DMS79 treated with DMSO at 0.1 percent for 48 hours (cell line): ENCODE data around the gene DYSF.
A peak's percentile ranks its signal among the peaks of the same experiment; 100 is the strongest.

Experiments used
- DNase-seq: peaks from one replicate; lab custom pipeline; 2025; lab: John Stamatoyannopoulos, UW

Gene DYSF

DNA sequence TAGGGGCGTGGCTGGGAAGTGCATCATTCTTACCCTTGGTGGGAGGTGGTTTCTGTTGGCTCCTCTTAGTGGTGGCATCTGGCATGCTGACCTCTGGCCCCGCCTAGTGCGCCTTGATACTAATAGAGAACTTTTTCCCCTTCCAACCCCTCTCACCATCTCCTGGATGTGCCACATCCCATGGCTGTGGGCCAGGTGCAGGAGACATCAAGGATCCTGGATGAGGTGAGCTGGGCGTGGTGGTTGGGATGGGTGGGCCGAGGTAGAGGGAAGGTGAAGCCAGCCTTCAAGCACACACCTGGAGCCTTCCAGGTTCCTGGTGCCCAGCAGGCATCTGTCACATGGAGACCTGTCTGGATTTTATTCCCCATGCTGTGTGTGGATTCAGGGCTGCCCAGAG is 149.2 kb downstream of the DYSF start:
- DNase-seq, result no peak

DNA sequence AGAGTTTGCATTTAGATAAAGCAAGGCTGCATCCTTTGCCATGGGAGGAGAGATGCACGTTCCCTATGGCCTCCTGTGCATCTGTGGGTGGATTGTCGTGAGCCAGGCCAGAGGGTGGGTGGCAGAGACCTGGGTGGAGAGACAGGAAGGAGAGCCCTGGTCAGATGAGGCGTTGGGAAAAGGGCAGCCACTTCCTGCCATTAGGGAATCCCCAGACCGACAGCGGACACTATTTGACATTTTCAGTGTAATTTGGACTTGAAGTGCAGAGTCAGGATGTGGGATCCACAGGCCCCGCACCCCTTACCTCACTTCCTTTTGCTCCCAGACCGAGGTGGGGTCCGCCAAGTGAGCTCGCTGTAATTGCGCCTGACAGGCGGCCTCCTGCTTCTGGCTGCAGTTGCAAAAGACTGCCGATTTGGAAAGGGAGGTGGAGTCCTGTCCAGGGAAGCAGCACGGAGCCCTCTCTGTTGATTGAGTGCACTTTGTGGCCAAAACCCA is 150.0 kb downstream of the DYSF start:
- no peak for DNase-seq

DNA sequence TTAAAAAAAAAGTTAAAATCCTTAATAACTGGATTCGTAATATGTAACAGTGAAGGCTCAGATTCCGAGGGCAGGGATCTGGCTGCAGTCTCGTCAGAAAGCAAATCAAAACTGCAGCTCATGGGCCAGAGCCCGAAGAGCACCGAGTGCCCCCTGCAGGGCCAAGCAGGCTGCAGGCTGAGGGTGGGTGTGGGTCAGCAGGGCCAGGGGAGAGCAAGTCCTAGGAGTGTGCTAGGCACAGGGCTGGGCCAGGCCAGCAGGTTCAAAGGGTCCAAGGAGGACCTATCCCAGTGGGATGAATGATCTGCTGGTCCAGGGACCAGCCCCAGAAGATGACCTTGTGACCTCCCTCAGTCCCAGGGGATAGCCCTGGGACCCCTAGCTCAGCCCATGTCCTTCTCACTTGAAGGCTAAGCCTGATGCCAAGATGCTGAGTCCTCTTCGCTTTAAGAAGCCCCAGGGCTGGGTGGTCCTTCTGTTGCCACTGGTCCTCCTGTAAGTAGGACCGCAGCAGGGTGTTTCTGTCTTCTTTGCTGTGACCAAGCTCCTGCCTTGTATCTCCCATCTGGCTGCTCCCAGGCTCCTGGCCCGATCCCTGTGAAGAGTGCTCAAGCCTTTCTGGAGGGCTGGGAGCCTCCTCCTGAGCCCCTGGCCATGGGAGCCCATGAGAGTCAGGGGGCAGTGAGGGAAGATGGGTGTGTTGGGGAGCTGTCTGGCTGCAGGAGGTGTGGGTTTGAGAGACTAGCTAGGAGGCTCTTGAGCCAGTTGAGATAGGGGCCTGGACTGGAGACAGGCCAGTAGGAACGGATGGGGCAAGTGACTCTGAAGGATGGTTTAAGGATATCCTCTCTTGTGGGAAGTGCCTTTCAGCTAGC is 150.7 kb downstream of the DYSF start:
- no peak for DNase-seq

DNA sequence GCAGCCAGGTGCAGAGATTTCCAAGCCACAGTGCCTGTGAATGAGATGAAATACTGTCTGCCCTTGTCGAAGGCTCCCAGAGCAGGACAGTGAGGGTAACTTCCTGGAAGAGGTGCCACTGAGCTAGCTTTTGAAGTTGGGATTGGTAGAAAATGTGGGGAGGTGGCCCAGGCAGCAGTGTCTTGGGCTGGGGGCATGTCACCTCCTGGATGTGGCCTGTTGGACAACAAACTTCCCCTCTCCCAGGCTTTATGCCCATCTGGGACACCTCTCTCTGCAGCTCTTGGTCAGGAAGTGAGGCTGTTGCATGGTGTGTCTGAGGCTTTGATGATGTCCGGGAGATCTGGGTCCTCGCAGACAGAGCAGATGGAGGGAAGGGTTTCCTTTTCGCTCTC is 151.4 kb downstream of the DYSF start:
- DNase-seq, result no peak

DNA sequence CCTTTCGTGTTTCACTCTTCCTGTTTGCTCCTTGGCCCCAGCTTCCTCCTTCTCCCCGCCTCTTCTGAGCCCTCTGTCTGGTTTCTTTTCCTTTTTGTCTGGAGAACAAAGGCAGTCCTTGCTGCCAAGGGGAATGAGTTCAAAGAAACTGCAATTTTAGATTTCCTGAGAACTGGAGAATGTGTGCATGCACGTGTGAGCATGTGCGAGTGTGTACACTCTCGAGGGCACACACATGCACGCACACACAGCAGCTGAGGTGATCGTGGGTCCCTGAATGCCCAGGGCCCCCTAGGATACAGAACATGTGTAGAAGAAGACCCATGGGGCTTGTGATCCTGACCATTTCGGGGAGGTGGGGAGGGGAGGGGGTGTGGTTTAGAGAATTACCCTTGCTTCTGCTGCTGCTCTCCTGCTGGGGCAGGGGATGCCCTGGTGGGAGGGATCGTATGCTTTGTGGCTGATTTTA is 151.8 kb downstream of the DYSF start:
- DNase-seq, result no peak

DNA sequence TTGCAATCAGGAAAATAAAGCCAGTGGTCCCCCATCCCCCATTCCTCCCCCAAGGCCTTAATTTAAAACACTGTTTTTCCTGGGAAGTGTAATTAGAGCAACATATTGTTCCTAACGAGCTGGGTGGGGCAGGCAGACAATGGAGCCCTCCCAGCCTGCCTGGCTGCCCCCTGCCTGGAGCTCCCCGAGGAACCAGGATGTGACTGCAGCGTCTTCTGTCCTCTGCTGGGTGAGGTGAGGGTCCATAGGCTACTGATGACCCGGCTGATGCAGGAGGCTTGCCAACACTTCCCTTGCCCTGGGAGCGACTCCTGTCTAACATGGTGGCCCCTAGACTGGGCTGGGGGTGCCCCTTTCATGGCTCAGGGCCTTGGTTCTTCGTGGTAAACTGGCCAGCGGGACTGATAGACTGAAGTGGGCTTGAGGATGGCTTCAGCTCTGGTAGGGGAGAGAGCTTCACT is 152.4 kb downstream of the DYSF start:
- DNase-seq, result no peak

DNA sequence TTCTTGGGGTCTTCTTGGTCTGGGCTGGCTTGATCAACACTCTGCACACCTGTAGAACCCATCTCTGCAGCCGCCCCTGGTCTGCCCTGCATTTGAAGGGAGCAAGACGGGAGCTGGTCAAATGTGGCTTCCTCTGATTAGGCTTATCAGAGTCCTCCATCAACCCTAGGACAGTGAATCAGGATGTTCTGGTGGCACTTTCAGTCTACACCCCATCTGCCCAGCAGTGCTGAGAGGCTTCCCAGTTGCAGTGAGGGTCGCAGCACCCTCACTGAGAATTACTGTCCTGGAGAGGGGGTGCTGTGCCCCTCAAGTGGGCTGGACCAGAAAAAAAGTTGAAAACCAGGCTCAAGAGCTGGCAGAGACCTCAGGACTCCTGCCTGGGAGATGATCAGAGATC is 152.9 kb downstream of the DYSF start:
- DNase-seq, result no peak

DNA sequence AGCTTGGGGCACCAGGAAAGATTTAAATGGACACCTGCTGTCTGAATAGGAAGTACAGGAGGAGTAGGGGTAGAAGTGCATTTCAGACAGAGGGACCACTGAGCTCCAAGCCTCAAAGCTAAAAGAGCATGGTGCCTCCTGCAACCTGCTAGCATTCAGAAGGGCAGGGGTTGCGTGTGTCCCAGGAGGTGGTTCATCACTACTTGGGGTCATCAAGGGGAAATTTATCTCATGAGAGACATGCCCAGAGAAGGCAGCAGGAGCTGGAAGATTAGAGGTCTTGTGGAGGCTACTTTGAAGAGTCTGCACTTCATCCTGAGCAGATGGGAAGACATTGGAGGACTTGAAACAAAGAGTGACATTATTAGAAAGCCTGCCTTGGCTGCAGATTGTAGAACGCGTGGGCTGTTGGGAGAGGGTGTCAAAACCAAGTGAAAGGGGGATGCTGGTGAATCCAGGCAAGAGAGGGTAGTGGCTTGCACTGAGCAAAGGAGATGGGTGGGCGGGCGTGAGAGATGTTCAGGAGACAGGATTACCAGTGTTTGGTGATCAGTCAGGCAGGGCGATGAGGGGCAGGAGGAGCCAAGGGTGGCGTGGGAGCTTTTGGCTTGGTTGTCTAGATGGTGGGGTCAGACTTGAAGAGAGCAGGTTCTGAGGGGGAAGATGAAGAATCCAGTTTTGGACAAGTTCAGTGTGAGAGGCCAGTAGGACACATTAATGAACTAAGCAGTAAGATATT is 154.0 kb downstream of the DYSF start:
- DNase-seq, result no peak

DNA sequence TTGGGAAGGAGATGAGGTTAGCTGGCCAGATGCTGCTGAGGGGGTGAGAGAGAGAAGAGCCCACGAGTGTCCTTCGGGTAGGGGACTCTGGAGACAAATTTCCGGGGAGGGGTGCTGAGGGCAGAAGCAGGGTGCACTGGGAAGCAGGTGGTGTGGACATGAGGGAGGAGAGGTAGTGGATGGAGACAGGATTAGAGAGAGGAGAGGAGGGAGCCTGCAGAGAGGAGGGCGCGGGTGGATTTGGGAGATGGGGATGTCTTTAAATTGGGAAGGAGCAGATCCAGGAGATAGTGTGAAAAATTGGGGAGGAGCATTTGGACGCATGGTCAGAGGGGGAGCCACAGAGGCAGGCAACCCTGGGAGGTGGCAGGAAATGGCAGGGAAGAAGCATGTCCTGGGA is 154.7 kb downstream of the DYSF start:
- no peak for DNase-seq

DNA sequence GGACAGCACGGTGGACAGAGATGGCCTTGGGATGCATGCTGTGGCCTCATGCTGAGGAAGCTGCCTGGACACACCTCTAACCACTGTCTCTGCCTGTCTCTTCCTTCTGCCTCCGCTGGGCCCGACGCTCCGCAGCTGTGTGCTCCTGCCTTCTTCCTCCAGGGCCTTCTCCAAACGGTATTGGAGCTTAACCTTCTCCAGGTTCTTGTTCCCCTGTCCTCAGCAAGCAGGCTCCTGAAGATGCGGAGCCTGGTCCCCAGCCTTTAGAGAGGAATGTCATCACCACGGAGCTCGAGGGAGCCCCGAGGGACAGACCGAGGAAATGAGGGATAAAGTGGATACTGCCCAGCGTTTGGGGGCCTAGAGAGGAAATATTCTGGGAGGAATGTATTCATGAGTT is 155.1 kb downstream of the DYSF start:
- DNase-seq, result no peak

DNA sequence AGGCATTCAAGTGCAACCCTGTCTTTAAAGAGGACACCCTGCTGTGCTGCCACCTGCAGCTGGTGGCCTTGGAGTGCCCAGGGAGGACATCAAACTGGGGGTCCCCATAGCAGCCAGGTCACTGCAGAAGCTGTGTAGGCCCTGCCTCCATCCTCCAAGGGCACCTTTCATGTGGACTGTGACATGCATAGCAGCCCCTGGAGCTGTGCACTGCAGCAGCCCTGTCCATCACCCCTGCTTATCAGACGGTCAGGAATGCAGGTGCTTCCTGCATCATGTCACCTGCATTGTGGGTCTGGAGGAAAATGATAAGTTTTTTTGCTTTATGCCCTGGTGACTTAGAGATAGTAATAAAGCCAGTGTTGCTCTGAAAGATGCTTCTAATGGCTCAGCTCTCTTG is 155.7 kb downstream of the DYSF start:
- peak; percentile 35 for DNase-seq

DNA sequence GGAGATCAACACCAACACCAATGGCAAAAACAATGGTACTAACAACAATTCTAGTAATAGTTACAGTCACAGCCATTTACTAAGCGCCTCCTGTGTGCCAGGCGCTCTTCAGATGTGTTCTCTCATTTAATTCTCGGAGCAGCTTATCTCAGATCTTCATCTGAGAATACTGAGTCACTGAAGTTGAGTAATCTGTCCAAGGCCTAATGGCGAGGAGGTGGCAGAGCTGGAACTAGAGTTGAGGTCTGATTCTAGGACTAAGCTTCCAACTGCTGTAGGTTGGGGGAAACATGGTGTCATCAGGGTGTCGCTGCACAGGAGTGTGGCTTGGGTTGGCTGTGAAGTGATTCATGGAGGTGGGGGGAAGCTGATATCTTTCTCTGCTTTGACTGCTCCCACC is 156.1 kb downstream of the DYSF start:
- DNase-seq, result no peak

DNA sequence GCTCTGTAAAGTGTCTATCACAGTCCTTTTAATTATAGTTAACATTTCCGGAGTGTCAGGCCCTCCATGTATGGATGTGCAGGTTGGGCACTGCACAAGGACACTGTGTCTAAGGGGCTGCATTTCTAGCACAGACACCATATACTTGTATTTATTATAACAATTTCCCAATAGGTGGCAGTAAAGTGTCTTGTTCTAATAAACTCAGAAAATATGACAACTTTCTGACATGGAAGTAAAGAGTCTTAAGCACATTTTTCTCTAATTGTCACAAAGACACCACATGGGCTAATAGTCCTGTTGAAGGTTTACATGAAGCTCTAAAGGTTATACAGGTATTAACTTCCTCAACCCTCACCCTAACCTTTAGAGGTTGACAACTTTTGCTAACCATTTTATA is 156.6 kb downstream of the DYSF start:
- peak; percentile 27 for DNase-seq

DNA sequence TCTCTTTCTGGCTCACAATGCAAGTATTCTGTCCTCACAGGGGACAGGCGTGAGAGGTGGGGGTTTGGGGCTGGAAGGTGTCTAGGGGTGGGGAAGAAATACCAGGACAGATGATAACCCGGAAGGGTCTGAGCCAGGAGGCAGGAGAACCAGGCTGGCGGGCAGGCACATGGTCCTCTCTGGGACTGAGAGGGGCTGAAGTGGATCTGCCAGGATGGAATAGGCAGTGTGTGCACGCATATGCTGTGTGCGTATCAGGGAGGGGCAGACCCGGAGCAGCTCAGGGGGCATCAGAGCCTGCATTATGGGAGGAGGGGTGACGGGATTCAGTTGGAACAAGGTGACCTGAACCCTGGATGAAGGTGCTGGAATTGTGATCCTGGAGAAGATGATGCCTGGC is 157.3 kb downstream of the DYSF start:
- DNase-seq, result no peak

DNA sequence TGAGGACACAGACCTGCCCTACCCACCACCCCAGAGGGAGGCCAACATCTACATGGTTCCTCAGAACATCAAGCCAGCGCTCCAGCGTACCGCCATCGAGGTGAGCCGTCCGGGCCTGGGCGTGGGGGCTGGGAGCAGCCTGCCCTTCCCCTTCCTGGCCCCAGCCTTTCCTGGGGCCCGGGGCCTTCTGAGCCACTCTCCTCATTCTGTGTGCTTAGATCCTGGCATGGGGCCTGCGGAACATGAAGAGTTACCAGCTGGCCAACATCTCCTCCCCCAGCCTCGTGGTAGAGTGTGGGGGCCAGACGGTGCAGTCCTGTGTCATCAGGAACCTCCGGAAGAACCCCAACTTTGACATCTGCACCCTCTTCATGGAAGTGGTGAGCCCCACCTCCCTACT is 157.9 kb downstream of the DYSF start:
- no peak for DNase-seq

DNA sequence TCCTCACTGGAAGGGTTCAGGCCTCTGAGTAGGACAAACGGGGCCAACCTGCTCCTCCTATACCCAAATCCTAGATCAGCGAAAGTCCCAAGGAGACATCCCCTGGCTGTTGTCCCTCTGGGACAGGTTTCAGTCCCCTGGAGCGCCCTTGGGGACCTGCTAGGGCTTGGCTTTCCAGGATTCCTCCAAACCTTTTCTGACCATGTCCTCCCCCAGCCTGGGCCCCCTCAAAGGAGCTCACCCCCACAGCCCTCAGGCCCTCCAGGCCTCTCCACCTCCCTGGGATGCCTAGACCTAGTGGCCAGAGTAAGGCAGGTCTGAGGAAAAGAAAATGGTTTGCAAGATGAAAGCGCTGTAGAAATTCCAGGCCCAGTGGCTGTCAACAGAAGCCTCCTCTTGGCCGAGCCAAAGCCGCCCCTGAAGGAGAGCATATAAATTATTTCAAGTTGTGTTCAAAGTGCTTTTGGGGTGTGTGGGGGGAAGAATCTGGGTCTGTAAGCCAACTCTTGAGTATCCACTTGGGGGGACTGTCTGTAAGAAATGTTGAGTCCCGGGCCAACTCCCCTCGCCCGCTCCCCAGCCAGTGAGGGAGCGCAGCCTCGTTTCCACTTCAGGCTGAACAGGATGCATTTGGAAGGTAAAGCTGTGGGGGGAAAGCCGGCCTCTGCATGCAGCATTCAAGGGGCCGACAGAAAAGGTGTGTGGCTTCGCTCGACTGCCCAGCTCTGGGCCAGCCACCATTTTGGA is 158.6 kb downstream of the DYSF start:
- no peak for DNase-seq

DNA sequence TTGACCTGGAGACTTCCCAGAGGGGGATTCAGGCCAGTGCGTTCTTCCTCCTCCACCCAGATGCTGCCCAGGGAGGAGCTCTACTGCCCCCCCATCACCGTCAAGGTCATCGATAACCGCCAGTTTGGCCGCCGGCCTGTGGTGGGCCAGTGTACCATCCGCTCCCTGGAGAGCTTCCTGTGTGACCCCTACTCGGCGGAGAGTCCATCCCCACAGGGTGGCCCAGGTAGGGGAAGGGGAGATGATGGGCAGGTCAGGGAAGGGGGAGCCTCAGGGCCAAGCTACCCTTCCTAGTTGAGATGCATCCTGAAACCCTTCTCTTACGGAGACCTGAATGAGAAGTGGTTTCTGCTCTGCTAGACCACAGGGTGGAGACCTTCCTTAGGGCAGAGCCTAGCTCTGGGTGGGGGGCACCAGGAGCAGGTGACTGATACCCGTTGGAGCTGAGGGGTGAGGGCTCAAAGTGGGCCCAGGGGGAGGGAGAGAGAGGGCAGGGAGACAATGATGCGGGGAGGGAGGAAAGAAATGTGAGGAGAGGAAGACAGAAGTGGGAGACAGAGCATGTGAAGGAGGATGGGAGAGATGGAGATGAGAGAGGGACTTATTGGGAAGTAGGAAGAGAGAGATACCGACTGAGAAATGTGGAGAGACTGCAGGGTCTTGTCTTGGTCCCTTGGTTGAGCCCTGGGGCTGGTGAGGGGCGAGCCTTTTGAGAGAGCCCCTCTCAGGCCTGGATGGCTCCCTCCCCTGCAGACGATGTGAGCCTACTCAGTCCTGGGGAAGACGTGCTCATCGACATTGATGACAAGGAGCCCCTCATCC is 159.4 kb downstream of the DYSF start:
- DNase-seq, result no peak

DNA sequence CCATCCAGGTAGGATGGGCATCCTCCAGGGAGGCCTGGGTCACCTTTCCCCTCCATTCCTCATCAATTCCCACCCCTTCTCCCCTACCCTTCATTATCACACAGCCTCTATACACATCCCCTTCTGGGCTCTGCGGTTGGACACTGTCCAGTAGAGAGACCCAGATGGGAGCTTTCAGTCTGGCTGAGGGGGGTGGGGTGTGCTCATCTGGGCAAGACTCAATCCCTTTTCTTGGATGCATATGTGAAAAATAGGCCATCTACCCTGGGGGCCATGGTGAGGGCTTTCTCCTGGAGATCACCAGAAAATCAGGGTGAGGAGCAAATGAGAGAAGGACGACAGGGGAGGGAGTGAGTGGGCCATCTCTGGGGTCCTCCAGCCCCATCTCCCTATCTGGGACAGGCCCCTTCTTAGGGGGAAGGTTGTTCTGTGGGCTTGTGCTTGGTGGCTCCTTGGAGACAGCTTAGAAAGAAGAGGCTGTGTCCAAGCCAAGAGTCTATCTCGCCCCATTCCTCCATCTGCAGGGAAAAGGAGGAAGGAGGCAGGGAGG is 160.1 kb downstream of the DYSF start:
- no peak for DNase-seq

DNA sequence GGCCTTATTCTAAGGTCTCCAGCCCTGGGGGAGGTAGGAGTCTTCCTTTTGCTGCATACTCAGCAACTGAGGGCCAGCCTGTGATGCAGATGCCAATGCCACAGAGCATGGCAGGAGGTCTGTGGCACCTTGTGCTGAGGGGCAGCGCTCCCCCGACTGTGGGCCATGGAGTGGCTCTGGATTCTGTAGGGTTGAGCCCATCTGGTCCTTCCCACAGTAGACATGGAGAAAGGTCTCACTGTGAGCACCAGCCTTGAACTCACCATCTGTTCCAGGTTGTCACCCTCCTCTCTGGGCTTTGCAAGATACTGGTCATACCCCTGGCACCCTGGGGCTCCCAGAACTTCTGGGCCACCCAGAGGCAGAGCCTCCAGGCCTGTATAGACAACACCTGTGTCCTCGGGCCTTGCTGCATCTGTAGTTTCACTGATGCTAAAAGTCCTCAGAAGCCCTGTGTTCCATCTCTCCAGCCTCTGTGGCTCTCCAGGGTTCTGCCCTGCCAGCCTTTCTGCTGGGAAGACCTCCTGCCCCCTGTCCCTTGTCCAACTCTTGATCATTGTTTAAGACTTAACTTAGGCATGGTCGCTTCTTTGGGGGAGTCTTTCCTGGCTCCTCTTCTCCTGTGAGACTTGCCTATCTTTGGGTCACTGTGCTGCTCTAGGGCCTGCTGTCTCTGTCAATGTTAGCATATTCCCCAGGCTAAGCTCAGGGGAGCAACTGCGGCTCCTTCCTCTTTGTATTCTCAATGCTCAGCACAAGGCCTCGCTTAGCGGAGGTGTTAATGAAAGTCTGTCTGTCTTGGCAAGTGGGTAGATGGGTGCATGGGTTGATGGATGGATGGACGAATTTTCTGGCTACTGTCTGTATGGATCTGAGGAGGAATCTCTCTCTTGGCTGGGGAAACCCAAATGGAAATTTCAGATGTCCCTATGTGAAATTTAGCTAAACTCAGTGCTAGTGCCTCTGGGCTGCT is 160.9 kb downstream of the DYSF start:
- DNase-seq, result no peak
